ENCODE measurements around the gene SLC6A3.
A peak's percentile ranks its signal among the peaks of the same experiment; 100 is the strongest.

The SLC6A3 gene

DNA sequence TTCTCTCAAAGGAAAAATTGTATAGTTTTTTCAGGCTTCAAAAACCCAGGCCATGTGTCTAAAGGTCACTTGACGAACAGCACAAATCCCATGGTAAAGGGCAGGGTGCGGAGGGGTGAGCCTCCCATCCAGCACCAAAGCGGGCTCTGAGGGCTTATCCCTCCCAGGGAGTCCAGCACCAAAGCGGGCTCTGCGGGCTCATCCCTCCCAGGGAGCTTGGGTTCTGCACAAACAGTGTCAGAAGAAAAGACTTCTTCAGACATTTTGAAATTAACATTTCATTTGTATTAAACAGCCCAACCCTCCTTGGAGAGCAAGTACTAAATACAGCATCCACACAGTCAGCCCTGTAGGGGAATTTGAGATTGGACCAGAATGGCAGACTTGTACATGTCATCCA lies 57.4 kb downstream of the SLC6A3 start:
- no peak overlapping the region for H3K4me3 ChIP-seq (ENCODE audit: low read depth, low read length)
- TF ChIP-seq, protein P1, sequence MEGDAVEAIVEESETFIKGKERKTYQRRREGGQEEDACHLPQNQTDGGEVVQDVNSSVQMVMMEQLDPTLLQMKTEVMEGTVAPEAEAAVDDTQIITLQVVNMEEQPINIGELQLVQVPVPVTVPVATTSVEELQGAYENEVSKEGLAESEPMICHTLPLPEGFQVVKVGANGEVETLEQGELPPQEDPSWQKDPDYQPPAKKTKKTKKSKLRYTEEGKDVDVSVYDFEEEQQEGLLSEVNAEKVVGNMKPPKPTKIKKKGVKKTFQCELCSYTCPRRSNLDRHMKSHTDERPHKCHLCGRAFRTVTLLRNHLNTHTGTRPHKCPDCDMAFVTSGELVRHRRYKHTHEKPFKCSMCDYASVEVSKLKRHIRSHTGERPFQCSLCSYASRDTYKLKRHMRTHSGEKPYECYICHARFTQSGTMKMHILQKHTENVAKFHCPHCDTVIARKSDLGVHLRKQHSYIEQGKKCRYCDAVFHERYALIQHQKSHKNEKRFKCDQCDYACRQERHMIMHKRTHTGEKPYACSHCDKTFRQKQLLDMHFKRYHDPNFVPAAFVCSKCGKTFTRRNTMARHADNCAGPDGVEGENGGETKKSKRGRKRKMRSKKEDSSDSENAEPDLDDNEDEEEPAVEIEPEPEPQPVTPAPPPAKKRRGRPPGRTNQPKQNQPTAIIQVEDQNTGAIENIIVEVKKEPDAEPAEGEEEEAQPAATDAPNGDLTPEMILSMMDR (IDR thresholded peaks at IDR 0.05) = no peak

GRCh38 chr5:1387059-1387755 lies 58.0 kb downstream of the SLC6A3 start:
- no peak overlapping the region for H3K4me3 ChIP-seq (ENCODE audit: low read depth, low read length)
- TF ChIP-seq, protein P1 (IDR thresholded peaks at IDR 0.05) = no peak
- H3K4me2 ChIP-seq (ENCODE audit: low read length) = no peak overlapping the region
- H3K27ac ChIP-seq = peak overlapping the region; percentile 63
- H3K79me2 ChIP-seq = no peaks in the 10 kb centered on the region
- H3K4me1 ChIP-seq = peaks cover 13% of the 10 kb centered on the region
- H3K9ac ChIP-seq = no peak overlapping the region
- no peaks in the 10 kb centered on the region for H3K27me3 ChIP-seq (ENCODE audit: control insufficient read depth, insufficient read depth, low read length)
- peak overlapping the region; percentile 94 for H2AFZ ChIP-seq
- no peaks in the 10 kb centered on the region for H3K9me3 ChIP-seq (ENCODE audit: control insufficient read depth, low read length)
- H3K36me3 ChIP-seq (ENCODE audit: control insufficient read depth, insufficient read depth, low read length) = no peaks in the 10 kb centered on the region

More for the DNA sequence above, 57.4 kb downstream of the SLC6A3 start:
- H3K27me3 ChIP-seq (ENCODE audit: control insufficient read depth, insufficient read depth, low read length) = no peaks in the 10 kb centered on the region
- H3K79me2 ChIP-seq = no peaks in the 10 kb centered on the region
- H3K9ac ChIP-seq = no peak overlapping the region
- H2AFZ ChIP-seq = no peak overlapping the region
- H3K27ac ChIP-seq = no peak overlapping the region
- no peaks in the 10 kb centered on the region for H3K9me3 ChIP-seq (ENCODE audit: control insufficient read depth, low read length)
- H3K4me1 ChIP-seq = peaks cover 13% of the 10 kb centered on the region
- no peak overlapping the region for H3K4me2 ChIP-seq (ENCODE audit: low read length)
- H3K36me3 ChIP-seq (ENCODE audit: control insufficient read depth, insufficient read depth, low read length) = no peaks in the 10 kb centered on the region

GRCh38 chr5:1386274-1386717 lies 58.9 kb downstream of the SLC6A3 start:
- Histone ChIP-seq H3K4me3 (ENCODE audit: low read depth, low read length) (peak overlapping the region; percentile 68), H3K9me3 (ENCODE audit: control insufficient read depth, low read length) (no peaks in the 10 kb centered on the region), H3K9ac (no peak overlapping the region), H3K36me3 (ENCODE audit: control insufficient read depth, insufficient read depth, low read length) (no peaks in the 10 kb centered on the region), H3K4me1 (peaks cover 13% of the 10 kb centered on the region), H3K27ac (peak overlapping the region; percentile 63), H3K27me3 (ENCODE audit: control insufficient read depth, insufficient read depth, low read length) (no peaks in the 10 kb centered on the region), H2AFZ (peak overlapping the region; percentile 94), H3K4me2 (ENCODE audit: low read length) (peak overlapping the region; percentile 91), H3K79me2 (no peaks in the 10 kb centered on the region)
- TF ChIP-seq, protein P1 (IDR thresholded peaks at IDR 0.05) = no peak

DNA sequence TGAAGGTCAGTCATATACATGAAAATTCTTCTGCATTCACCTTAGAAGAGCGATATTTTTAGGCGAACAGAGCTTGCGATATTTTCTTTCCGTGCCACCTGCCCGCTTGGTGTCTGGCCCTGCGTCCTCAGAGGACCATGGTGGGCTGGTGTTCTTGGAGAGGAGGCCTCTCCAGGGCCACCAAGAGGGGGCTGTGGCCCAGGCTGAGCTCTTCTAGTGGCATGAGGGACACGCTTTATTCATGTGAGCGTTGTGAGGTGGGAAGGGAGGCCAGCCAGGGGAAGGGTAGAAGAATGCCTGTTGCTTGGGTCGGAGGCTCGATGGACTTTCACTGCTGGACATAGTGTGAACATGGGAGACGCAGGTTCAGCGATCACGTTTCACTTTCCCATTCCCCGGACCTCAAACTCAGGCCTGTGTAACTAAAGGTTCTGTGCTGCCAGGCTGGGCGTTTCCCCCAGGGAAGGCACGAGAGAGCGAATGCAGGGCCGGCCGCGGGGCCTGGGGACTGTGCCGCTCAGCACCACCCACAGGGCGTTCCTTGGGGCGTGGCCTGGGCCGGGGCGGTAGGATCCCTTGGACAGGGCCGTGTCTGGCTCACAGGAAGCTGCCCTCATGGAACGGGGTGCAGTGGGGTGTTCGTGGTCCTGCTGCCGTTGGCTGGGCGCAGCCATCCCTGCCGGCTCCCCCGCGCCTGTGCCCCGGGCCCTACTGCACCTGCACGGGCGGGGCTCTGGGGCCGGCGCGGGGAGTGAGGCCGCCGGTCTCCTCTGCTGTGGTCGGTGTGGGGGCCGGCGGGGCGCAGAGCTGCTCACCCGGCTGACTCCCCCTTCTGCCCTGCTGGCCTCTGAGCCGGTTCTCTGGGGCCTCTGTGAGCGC lies 59.6 kb downstream of the SLC6A3 start:
- H3K36me3 ChIP-seq (ENCODE audit: control insufficient read depth, insufficient read depth, low read length) = no peaks in the 10 kb centered on the region
- H3K79me2 ChIP-seq = no peaks in the 10 kb centered on the region
- TF ChIP-seq, protein P1 (IDR thresholded peaks at IDR 0.05) = no peak
- H2AFZ ChIP-seq = peak overlapping the region; percentile 94
- H3K27ac ChIP-seq = peak overlapping the region; percentile 63
- H3K4me3 ChIP-seq (ENCODE audit: low read depth, low read length) = peak overlapping the region; percentile 68
- no peak overlapping the region for H3K9ac ChIP-seq
- H3K27me3 ChIP-seq (ENCODE audit: control insufficient read depth, insufficient read depth, low read length) = no peaks in the 10 kb centered on the region
- no peaks in the 10 kb centered on the region for H3K9me3 ChIP-seq (ENCODE audit: control insufficient read depth, low read length)
- peaks cover 13% of the 10 kb centered on the region for H3K4me1 ChIP-seq
- peak overlapping the region; percentile 91 for H3K4me2 ChIP-seq (ENCODE audit: low read length)

Data from parathyroid adenoma (tissue), 2 donors.